KOPT-K1 (cell line): ENCODE measurements around the gene BOLA1.
A peak's percentile ranks its signal among the peaks of the same experiment; 100 is the strongest.
"Not testable (repeated sequence)": the region's sequence is repeated elsewhere in the genome, so short reads cannot be mapped to it uniquely, and the experiment has no call there.

ENCODE experiments used
- H3K27ac ChIP-seq: fragments of 200-600 bp; sonication (generic); 2 replicates; pipeline ENCODE4 v1.5.1; 2016; ENCODE audit warnings: antibody characterized with exemption, mild to moderate bottlenecking, low read depth, low read length; ENCODE audit not compliant: poor library complexity, severe bottlenecking
- H3K36me3 ChIP-seq: fragments of 200-600 bp; sonication (generic); 2 replicates; pipeline ENCODE4 v1.5.1; 2017; ENCODE audit warnings: antibody characterized with exemption, mild to moderate bottlenecking, low read length, moderate library complexity; ENCODE audit not compliant: insufficient read depth
- H3K9me3 ChIP-seq: fragments of 200-600 bp; sonication (generic); 2 replicates; pipeline ENCODE4 v1.5.1; 2017; ENCODE audit warnings: antibody characterized with exemption, low read length, mild to moderate bottlenecking; ENCODE audit not compliant: insufficient read depth, poor library complexity, severe bottlenecking

BOLA1 gene

GRCh38 chr1:149899460-149900284, at the start of gene BOLA1:
TSS of gene BOLA1 (plus strand) at chr1:149899568. CDS start at chr1:149900060, 492 bp downstream.
- H3K9me3 ChIP-seq = no peaks in the 10 kb centered on the region
- H3K36me3 ChIP-seq = peaks cover 25% of the 10 kb centered on the region
- peak within 1 kb of the TSS; percentile 83 for H3K27ac ChIP-seq

GRCh38 chr1:149849947-149850360, 49.4 kb upstream of the BOLA1 start:
- Histone ChIP-seq H3K27ac (peak overlapping the region; percentile 92), H3K36me3 (peaks cover 7% of the 10 kb centered on the region; the same call in 1 of the 2 replicates), H3K9me3 (no peaks in the 10 kb centered on the region)

- H3K36me3 ChIP-seq, H3K27ac ChIP-seq, H3K9me3 ChIP-seq: not testable (repeated sequence)
Measured at GRCh38 chr1:149850732-149851345, 48.5 kb upstream of the BOLA1 start.

GRCh38 chr1:149851585-149852213, 47.7 kb upstream of the BOLA1 start:
- H3K9me3 ChIP-seq, H3K27ac ChIP-seq, H3K36me3 ChIP-seq: not testable (repeated sequence)

GRCh38 chr1:149852263-149852662, 47.1 kb upstream of the BOLA1 start:
- not testable (repeated sequence) for H3K9me3 ChIP-seq, H3K36me3 ChIP-seq, H3K27ac ChIP-seq

- not testable (repeated sequence) for H3K36me3 ChIP-seq
Measured at GRCh38 chr1:149860271-149860670, 39.1 kb upstream of the BOLA1 start.

GRCh38 chr1:149860684-149861496, 38.5 kb upstream of the BOLA1 start:
- not testable (repeated sequence) for H3K36me3 ChIP-seq, H3K27ac ChIP-seq, H3K9me3 ChIP-seq

More at GRCh38 chr1:149860271-149860670, 39.1 kb upstream of the BOLA1 start:
- H3K27ac ChIP-seq, H3K9me3 ChIP-seq: not testable (repeated sequence)

- not testable (repeated sequence) for H3K36me3 ChIP-seq, H3K9me3 ChIP-seq, H3K27ac ChIP-seq
Measured at GRCh38 chr1:149861497-149862054, 37.8 kb upstream of the BOLA1 start.

GRCh38 chr1:149866887-149867286, 32.5 kb upstream of the BOLA1 start:
- H3K9me3 ChIP-seq, H3K36me3 ChIP-seq, H3K27ac ChIP-seq: not testable (repeated sequence)

- not testable (repeated sequence) for H3K27ac ChIP-seq, H3K9me3 ChIP-seq, H3K36me3 ChIP-seq
Measured at GRCh38 chr1:149873060-149873459, 26.3 kb upstream of the BOLA1 start.

- Histone ChIP-seq H3K9me3 (no peaks in the 10 kb centered on the region), H3K27ac (peak overlapping the region; percentile 80), H3K36me3 (no peaks in the 10 kb centered on the region)
Measured at GRCh38 chr1:149877211-149877946, 22.0 kb upstream of the BOLA1 start.

- H3K27ac ChIP-seq = peak overlapping the region; percentile 80
- H3K36me3 ChIP-seq = no peaks in the 10 kb centered on the region
- H3K9me3 ChIP-seq = no peaks in the 10 kb centered on the region
Measured at GRCh38 chr1:149879556-149879955, 19.8 kb upstream of the BOLA1 start.

- H3K27ac ChIP-seq = peak overlapping the region; percentile 93
- H3K36me3 ChIP-seq = no peaks in the 10 kb centered on the region
- H3K9me3 ChIP-seq = no peaks in the 10 kb centered on the region
Measured at GRCh38 chr1:149881876-149882275, 17.5 kb upstream of the BOLA1 start.

- Histone ChIP-seq H3K27ac (peak overlapping the region; percentile 93), H3K9me3 (no peaks in the 10 kb centered on the region), H3K36me3 (no peaks in the 10 kb centered on the region)
Measured at GRCh38 chr1:149883598-149884247, 15.6 kb upstream of the BOLA1 start.
